OCI-LY1 (cell line): Measurements from ENCODE around the gene NFX1.

Experiments
- H2AFZ ChIP-seq: fragments of 200-600 bp; sonication (generic), shearing (Covaris generic); 2 replicates; pipeline ENCODE4 v1.6.0; 2014; ENCODE audit warnings: antibody characterized with exemption, mild to moderate bottlenecking, low read length
- H3F3A ChIP-seq: fragments of 200-600 bp; sonication (generic), shearing (Covaris generic); 2 replicates; pipeline ENCODE4 v1.6.0; 2014; ENCODE audit warnings: mild to moderate bottlenecking, antibody characterized with exemption, low read length, moderate library complexity; ENCODE audit not compliant: insufficient read depth
- H3K27ac ChIP-seq: fragments of 200-600 bp; sonication (generic); 2 replicates; pipeline ENCODE4 v1.5.1; 2014; ENCODE audit warnings: low read length, mixed run types, mild to moderate bottlenecking, low read depth; ENCODE audit not compliant: poor library complexity, severe bottlenecking
- H3K27me3 ChIP-seq: fragments of 200-600 bp; sonication (generic); 2 replicates; pipeline ENCODE4 v1.6.0; 2014; ENCODE audit warnings: antibody characterized with exemption, mild to moderate bottlenecking, low read length, moderate library complexity; ENCODE audit not compliant: insufficient read depth
- H3K36me3 ChIP-seq: fragments of 200-600 bp; sonication (generic); 2 replicates; pipeline ENCODE4 v1.6.1; 2014; ENCODE audit warnings: mild to moderate bottlenecking, antibody characterized with exemption, low read length, moderate library complexity, mixed read lengths; ENCODE audit not compliant: insufficient read depth
- H3K4me1 ChIP-seq: fragments of 200-600 bp; sonication (generic); 2 replicates; pipeline ENCODE4 v1.5.1; 2014; ENCODE audit warnings: mild to moderate bottlenecking, low read length, moderate library complexity; ENCODE audit not compliant: insufficient read depth, severe bottlenecking
- H3K4me2 ChIP-seq: fragments of 200-600 bp; sonication (generic), shearing (Covaris generic); 2 replicates; pipeline ENCODE4 v1.6.1; 2014; ENCODE audit warnings: low read length
- H3K4me3 ChIP-seq: fragments of 200-600 bp; sonication (generic); 2 replicates; pipeline ENCODE4 v1.5.1; 2014; ENCODE audit warnings: low read length, low read depth, mild to moderate bottlenecking, mixed read lengths; ENCODE audit not compliant: poor library complexity, severe bottlenecking
- H3K79me2 ChIP-seq: fragments of 200-600 bp; shearing (Covaris generic); 2 replicates; pipeline ENCODE4 v1.6.1; 2016; ENCODE audit warnings: mixed run types, low read length, mixed read lengths; ENCODE audit not compliant: insufficient read depth
- H3K9ac ChIP-seq: fragments of 200-600 bp; sonication (generic), shearing (Covaris generic); 2 replicates; pipeline ENCODE4 v1.6.1; 2014; ENCODE audit warnings: mild to moderate bottlenecking, low read length, mixed read lengths
- H3K9me2 ChIP-seq: fragments of 200-600 bp; sonication (generic), shearing (Covaris generic); 2 replicates; pipeline ENCODE4 v1.6.1; 2014; ENCODE audit warnings: low read depth, mild to moderate bottlenecking, low read length, mixed read lengths
- H3K9me3 ChIP-seq: fragments of 200-600 bp; shearing (Covaris generic); 2 replicates; pipeline ENCODE4 v1.6.1; 2014; ENCODE audit warnings: low read length, mixed read lengths
- H4K20me1 ChIP-seq: fragments of 200-600 bp; sonication (generic), shearing (Covaris generic); 2 replicates; pipeline ENCODE4 v1.6.0; 2016; ENCODE audit warnings: mild to moderate bottlenecking, low read length; ENCODE audit not compliant: insufficient read depth
- EZH2 ChIP-seq: fragments of 200-600 bp; sonication (generic), shearing (Covaris generic); IDR thresholded peaks from 2 replicates; pipeline ENCODE4 v1.8.0; 2017; ENCODE audit warnings: borderline replicate concordance, mixed run types, mild to moderate bottlenecking, antibody characterized with exemption, low read length, moderate library complexity, mixed read lengths
- TF ChIP-seq, protein P1 (sequence below): fragments of 200-600 bp; sonication (generic), shearing (Covaris generic); IDR thresholded peaks from 2 replicates; pipeline ENCODE4 v1.5.1; 2017; ENCODE audit warnings: mild to moderate bottlenecking, antibody characterized with exemption, low read length, moderate library complexity, mixed read lengths

NFX1 gene

DNA sequence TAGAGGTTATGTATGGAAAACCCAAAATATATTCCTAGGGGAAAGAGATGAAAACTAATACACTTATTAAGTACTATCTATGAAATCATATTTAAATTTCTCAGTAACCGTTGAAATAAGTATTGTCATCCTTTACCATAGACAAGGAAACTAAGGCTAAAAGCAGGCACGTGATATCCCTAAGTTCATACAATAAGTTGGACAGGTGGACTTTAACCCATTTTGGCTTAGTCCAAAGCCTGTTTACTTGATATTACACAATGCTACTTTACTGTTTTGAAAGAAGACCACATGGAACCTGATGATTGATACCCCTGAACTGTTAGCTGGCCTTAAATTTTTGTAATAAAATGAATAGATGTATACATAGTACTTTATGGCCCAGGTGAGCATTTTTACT lies 3.5 kb downstream of the NFX1 start:
- Histone ChIP-seq H3K27ac (no peak overlapping the region), H3K27me3 (no peaks in the 10 kb centered on the region), H3K4me3 (no peak overlapping the region), H3K4me1 (peaks cover 87% of the 10 kb centered on the region), H3K9me3 (no peaks in the 10 kb centered on the region), H3K36me3 (peaks cover 66% of the 10 kb centered on the region), H3K9ac (no peak overlapping the region), H2AFZ (no peak overlapping the region), H3K9me2 (no peaks in the 10 kb centered on the region), H3K79me2 (peaks cover 63% of the 10 kb centered on the region), H3F3A (peaks cover 4% of the 10 kb centered on the region; the same call in 1 of the 2 replicates), H4K20me1 (no peaks in the 10 kb centered on the region), H3K4me2 (no peak overlapping the region; the same call in 1 of the 2 replicates)
- TF ChIP-seq EZH2, result no peak
- TF ChIP-seq, protein P1, sequence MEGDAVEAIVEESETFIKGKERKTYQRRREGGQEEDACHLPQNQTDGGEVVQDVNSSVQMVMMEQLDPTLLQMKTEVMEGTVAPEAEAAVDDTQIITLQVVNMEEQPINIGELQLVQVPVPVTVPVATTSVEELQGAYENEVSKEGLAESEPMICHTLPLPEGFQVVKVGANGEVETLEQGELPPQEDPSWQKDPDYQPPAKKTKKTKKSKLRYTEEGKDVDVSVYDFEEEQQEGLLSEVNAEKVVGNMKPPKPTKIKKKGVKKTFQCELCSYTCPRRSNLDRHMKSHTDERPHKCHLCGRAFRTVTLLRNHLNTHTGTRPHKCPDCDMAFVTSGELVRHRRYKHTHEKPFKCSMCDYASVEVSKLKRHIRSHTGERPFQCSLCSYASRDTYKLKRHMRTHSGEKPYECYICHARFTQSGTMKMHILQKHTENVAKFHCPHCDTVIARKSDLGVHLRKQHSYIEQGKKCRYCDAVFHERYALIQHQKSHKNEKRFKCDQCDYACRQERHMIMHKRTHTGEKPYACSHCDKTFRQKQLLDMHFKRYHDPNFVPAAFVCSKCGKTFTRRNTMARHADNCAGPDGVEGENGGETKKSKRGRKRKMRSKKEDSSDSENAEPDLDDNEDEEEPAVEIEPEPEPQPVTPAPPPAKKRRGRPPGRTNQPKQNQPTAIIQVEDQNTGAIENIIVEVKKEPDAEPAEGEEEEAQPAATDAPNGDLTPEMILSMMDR, result no peak

DNA sequence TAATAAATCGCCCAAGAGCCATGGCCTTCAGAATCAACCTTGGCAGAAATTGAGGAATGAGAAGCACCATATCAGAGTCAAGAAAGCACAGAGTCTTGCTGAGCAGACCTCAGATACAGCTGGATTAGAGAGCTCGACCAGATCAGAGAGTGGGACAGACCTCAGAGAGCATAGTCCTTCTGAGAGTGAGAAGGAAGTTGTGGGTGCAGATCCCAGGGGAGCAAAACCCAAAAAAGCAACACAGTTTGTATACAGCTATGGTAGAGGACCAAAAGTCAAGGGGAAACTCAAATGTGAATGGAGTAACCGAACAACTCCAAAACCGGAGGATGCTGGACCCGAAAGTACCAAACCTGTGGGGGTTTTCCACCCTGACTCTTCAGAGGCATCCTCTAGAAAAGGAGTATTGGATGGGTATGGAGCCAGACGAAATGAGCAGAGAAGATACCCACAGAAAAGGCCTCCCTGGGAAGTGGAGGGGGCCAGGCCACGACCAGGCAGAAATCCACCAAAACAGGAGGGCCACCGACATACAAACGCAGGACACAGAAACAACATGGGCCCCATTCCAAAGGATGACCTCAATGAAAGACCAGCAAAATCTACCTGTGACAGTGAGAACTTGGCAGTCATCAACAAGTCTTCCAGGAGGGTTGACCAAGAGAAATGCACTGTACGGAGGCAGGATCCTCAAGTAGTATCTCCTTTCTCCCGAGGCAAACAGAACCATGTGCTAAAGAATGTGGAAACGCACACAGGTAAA lies 4.5 kb downstream of the NFX1 start:
- H3K4me3 ChIP-seq, result peak overlapping the region; percentile 6
- peak overlapping the region; percentile 26; the same call in 1 of the 2 replicates for H3K4me2 ChIP-seq
- H3F3A ChIP-seq, result peaks cover 4% of the 10 kb centered on the region; the same call in 1 of the 2 replicates

GRCh38 chr9:33295571-33295970 lies 5.3 kb downstream of the NFX1 start:
- Histone ChIP-seq H3K4me1 (peaks cover 79% of the 10 kb centered on the region), H3K36me3 (peaks cover 84% of the 10 kb centered on the region), H3K9me3 (no peaks in the 10 kb centered on the region), H3K27me3 (no peaks in the 10 kb centered on the region), H3K4me2 (peak overlapping the region; percentile 38; the same call in 1 of the 2 replicates), H3K27ac (peak overlapping the region; percentile 88), H3K9ac (no peak overlapping the region), H3K9me2 (no peaks in the 10 kb centered on the region), H3K4me3 (no peak overlapping the region), H2AFZ (no peak overlapping the region), H3F3A (peaks cover 4% of the 10 kb centered on the region; the same call in 1 of the 2 replicates), H4K20me1 (no peaks in the 10 kb centered on the region), H3K79me2 (peaks cover 79% of the 10 kb centered on the region)
- TF ChIP-seq, protein P1, result no peak
- no peak for TF ChIP-seq EZH2

More for the DNA sequence above, 4.5 kb downstream of the NFX1 start:
- no peaks in the 10 kb centered on the region for H3K9me2 ChIP-seq
- H4K20me1 ChIP-seq, result no peaks in the 10 kb centered on the region
- H3K27ac ChIP-seq, result peak overlapping the region; percentile 36
- no peaks in the 10 kb centered on the region for H3K9me3 ChIP-seq
- peaks cover 79% of the 10 kb centered on the region for H3K4me1 ChIP-seq
- H3K27me3 ChIP-seq, result no peaks in the 10 kb centered on the region
- H3K36me3 ChIP-seq, result peaks cover 77% of the 10 kb centered on the region
- H2AFZ ChIP-seq, result no peak overlapping the region
- TF ChIP-seq EZH2, result no peak
- TF ChIP-seq, protein P1, result no peak
- peak overlapping the region; percentile 14; the same call in 1 of the 2 replicates for H3K9ac ChIP-seq
- H3K79me2 ChIP-seq, result peaks cover 74% of the 10 kb centered on the region
